Measurements from ENCODE around the gene DUS4L. TPM values are rescaled to one million over a fixed set of nuclear protein-coding genes. Genes with fewer than 3 reads are reported as not detected.

DUS4L gene
- total RNA-seq, 1 donor = 5.4 TPM

DNA sequence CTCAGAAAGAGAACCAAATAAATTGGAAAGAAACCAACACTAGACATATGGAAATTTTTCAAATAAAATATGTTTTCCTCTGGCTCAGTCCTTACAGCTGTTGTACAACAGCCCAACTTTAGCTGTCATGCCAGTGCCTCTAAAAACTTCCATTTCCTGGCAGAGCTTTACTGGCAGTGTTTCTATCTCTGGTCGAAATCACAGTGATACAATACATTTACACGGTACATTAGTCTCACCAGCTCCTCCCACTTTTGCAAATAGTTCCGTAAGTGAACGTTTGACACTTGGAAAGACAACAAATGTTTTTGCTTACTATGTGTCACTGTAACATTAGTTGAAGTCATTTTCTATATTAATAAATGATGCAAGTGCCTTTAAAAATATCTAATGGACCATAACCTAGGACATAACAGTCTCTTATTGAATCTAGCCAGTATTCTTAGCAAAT is 46.1 kb downstream of the DUS4L start:
- no peak overlapping the region for H2AFZ ChIP-seq (ENCODE audit: low read length)

GRCh38 chr7:107610323-107610722 is 46.6 kb downstream of the DUS4L start:
- TF ChIP-seq, protein P1, sequence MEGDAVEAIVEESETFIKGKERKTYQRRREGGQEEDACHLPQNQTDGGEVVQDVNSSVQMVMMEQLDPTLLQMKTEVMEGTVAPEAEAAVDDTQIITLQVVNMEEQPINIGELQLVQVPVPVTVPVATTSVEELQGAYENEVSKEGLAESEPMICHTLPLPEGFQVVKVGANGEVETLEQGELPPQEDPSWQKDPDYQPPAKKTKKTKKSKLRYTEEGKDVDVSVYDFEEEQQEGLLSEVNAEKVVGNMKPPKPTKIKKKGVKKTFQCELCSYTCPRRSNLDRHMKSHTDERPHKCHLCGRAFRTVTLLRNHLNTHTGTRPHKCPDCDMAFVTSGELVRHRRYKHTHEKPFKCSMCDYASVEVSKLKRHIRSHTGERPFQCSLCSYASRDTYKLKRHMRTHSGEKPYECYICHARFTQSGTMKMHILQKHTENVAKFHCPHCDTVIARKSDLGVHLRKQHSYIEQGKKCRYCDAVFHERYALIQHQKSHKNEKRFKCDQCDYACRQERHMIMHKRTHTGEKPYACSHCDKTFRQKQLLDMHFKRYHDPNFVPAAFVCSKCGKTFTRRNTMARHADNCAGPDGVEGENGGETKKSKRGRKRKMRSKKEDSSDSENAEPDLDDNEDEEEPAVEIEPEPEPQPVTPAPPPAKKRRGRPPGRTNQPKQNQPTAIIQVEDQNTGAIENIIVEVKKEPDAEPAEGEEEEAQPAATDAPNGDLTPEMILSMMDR (IDR thresholded peaks at IDR 0.05; ENCODE audit: extremely low read depth, low read depth, low read length) = no peak
- DNase-seq (ENCODE audit: insufficient read length, low spot score, missing footprints) = no peak

More for the DNA sequence above, 46.1 kb downstream of the DUS4L start:
- TF ChIP-seq, protein P1 (IDR thresholded peaks at IDR 0.05; ENCODE audit: extremely low read depth, low read depth, low read length) = no peak
- H3K9me3 ChIP-seq (ENCODE audit: low read depth, low read length) = no peaks in the 10 kb centered on the region
- H4K20me1 ChIP-seq (ENCODE audit: insufficient read depth, low read length) = no peaks in the 10 kb centered on the region
- no peak overlapping the region for H3K27ac ChIP-seq (ENCODE audit: low read depth, low read length)
- peaks cover 14% of the 10 kb centered on the region for H3K4me1 ChIP-seq (ENCODE audit: insufficient read depth, low read length)
- DNase-seq (ENCODE audit: insufficient read length, low spot score, missing footprints) = no peak
- H3K27me3 ChIP-seq (ENCODE audit: insufficient read depth, low read length) = no peaks in the 10 kb centered on the region
- no peaks in the 10 kb centered on the region for H3K79me2 ChIP-seq (ENCODE audit: insufficient read depth, low read length)
- H3K36me3 ChIP-seq (ENCODE audit: insufficient read depth, low read length) = peaks cover 9% of the 10 kb centered on the region
- no peak overlapping the region for H3K4me2 ChIP-seq (ENCODE audit: insufficient read depth, low read length)
- no peak overlapping the region for H3K4me3 ChIP-seq (ENCODE audit: insufficient read depth, low read length)

DNA sequence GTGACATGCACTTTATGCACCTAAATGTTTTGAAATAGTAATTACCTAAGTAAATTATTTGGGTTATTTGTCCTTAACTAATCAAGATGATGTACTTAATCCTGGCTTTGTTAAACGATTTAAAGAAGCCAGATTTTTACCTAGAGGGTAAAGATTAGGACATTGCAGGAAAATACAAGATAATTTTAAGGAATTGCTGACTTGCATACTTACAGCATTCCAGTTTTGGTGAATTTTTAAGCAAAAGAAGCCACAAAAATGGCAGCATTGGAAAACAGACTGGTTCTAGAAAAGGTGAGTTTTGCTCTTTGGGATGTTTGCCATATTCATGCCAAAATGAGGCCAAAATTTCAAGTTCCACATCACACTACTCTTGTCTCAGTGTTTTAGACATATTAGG is 49.7 kb downstream of the DUS4L start:
- Histone ChIP-seq H3K79me2 (ENCODE audit: insufficient read depth, low read length) (no peaks in the 10 kb centered on the region), H3K9me3 (ENCODE audit: low read depth, low read length) (no peaks in the 10 kb centered on the region), H3K4me1 (ENCODE audit: insufficient read depth, low read length) (peaks cover 15% of the 10 kb centered on the region), H3K27ac (ENCODE audit: low read depth, low read length) (no peak overlapping the region), H4K20me1 (ENCODE audit: insufficient read depth, low read length) (no peaks in the 10 kb centered on the region), H2AFZ (ENCODE audit: low read length) (no peak overlapping the region), H3K27me3 (ENCODE audit: insufficient read depth, low read length) (no peaks in the 10 kb centered on the region), H3K4me3 (ENCODE audit: insufficient read depth, low read length) (no peak overlapping the region), H3K4me2 (ENCODE audit: insufficient read depth, low read length) (no peak overlapping the region), H3K36me3 (ENCODE audit: insufficient read depth, low read length) (peaks cover 5% of the 10 kb centered on the region)
- no peak for DNase-seq (ENCODE audit: insufficient read length, low spot score, missing footprints)
- TF ChIP-seq, protein P1 (IDR thresholded peaks at IDR 0.05; ENCODE audit: extremely low read depth, low read depth, low read length) = no peak

More at GRCh38 chr7:107610323-107610722, 46.6 kb downstream of the DUS4L start:
- Histone ChIP-seq H3K27ac (ENCODE audit: low read depth, low read length) (no peak overlapping the region), H2AFZ (ENCODE audit: low read length) (no peak overlapping the region), H3K79me2 (ENCODE audit: insufficient read depth, low read length) (no peaks in the 10 kb centered on the region), H3K27me3 (ENCODE audit: insufficient read depth, low read length) (no peaks in the 10 kb centered on the region), H4K20me1 (ENCODE audit: insufficient read depth, low read length) (no peaks in the 10 kb centered on the region), H3K4me1 (ENCODE audit: insufficient read depth, low read length) (peaks cover 15% of the 10 kb centered on the region), H3K36me3 (ENCODE audit: insufficient read depth, low read length) (peaks cover 5% of the 10 kb centered on the region), H3K4me3 (ENCODE audit: insufficient read depth, low read length) (no peak overlapping the region), H3K9me3 (ENCODE audit: low read depth, low read length) (no peaks in the 10 kb centered on the region), H3K4me2 (ENCODE audit: insufficient read depth, low read length) (no peak overlapping the region)

DNA sequence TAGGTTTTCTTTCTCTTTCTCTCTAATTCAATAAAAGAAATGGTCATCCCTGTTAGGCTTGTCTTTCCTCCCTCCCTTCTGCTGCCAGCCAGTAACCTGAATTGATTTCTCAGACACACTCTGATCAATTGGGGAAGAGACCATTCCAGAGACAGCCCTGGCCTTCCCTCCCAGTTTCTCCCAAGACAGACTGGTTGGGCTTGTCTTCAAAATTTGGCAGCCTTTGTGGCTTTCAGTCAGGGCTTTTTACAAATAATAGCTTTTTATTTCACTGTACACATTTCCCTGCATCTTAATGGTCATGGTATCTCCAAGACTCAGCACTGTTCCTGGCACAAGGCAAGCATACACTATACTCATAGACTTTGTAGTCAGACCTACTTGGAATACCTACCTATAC is 50.2 kb downstream of the DUS4L start:
- peak overlapping the region; percentile 4 for H3K27ac ChIP-seq (ENCODE audit: low read depth, low read length)
- H3K27me3 ChIP-seq (ENCODE audit: insufficient read depth, low read length) = no peaks in the 10 kb centered on the region
- peak overlapping the region; percentile 19 for H3K4me2 ChIP-seq (ENCODE audit: insufficient read depth, low read length)
- TF ChIP-seq, protein P1 (IDR thresholded peaks at IDR 0.05; ENCODE audit: extremely low read depth, low read depth, low read length) = no peak
- H2AFZ ChIP-seq (ENCODE audit: low read length) = no peak overlapping the region
- H3K9me3 ChIP-seq (ENCODE audit: low read depth, low read length) = no peaks in the 10 kb centered on the region
- no peaks in the 10 kb centered on the region for H3K79me2 ChIP-seq (ENCODE audit: insufficient read depth, low read length)
- no peak overlapping the region for H3K4me3 ChIP-seq (ENCODE audit: insufficient read depth, low read length)
- DNase-seq (ENCODE audit: insufficient read length, low spot score, missing footprints) = no peak
- peaks cover 15% of the 10 kb centered on the region for H3K4me1 ChIP-seq (ENCODE audit: insufficient read depth, low read length)
- H4K20me1 ChIP-seq (ENCODE audit: insufficient read depth, low read length) = no peaks in the 10 kb centered on the region
- peaks cover 5% of the 10 kb centered on the region for H3K36me3 ChIP-seq (ENCODE audit: insufficient read depth, low read length)
